ENCODE measurements around the gene ZPBP2.

Gene ZPBP2

DNA sequence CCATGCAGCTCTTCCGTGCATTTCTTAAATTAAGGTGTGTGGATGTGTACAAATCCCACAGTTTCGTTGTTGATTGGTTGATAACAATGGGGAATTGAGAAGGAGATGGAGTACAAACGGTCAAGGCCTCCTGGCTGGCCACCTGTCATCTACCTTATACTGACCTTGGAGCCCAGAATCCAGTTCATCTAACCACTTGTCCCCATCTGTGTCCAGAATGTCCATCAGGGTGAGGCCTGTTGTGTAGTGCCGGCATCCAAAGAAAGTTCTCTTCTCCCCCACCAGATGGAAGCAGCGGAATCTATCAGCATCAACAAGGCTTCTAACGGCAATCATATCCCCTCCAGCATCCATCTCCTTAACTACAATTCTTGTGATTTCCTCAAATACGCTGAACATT is 48.9 kb downstream of the ZPBP2 start:
- DNase-seq = no peak

GRCh38 chr17:39919087-39919683 is 51.2 kb downstream of the ZPBP2 start:
- no peak for DNase-seq

GRCh38 chr17:39920218-39921210 is 52.5 kb downstream of the ZPBP2 start:
- peak; percentile 34 for DNase-seq

DNA sequence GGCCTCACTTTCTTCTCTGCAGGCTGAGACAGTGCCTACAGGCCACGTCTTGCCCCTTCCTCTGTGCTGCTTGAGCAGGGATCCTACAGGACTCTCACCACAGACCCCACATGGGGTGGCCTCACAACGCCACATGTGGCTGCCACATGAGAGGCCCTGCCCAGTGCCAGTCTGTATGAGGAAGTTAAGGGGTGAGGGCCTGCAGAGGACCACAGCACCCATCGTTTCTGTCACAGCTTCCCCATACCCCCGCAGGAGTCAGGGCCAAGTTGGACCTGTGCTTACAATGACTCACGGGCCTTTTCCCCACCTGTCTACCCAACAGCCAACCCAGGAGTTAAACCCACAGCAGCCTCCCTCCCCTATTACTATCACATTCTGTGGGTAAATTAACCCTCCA is 53.3 kb downstream of the ZPBP2 start:
- no peak for DNase-seq

- no peak for DNase-seq
Observed at GRCh38 chr17:39922006-39922405, 54.0 kb downstream of the ZPBP2 start.

DNA sequence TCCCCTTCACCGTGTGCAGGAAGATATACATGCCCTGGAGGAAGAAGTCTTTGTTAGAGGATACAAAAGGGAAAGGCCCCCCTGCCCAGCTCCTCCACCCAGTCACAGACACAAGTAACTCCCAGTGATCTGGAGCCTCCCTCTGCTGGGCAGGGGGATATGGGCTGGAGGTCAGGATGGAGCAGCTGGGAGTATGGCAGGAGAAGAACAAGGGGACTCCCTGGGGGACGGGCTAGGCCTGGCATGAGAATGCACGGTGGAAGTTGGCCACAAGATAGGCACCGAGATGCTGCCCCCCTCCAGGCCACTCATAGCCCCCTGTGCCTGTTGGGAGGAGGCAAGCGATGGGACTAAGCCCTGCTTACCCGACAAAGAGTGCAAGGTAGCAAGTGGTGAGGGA is 55.2 kb downstream of the ZPBP2 start:
- no peak for DNase-seq

DNA sequence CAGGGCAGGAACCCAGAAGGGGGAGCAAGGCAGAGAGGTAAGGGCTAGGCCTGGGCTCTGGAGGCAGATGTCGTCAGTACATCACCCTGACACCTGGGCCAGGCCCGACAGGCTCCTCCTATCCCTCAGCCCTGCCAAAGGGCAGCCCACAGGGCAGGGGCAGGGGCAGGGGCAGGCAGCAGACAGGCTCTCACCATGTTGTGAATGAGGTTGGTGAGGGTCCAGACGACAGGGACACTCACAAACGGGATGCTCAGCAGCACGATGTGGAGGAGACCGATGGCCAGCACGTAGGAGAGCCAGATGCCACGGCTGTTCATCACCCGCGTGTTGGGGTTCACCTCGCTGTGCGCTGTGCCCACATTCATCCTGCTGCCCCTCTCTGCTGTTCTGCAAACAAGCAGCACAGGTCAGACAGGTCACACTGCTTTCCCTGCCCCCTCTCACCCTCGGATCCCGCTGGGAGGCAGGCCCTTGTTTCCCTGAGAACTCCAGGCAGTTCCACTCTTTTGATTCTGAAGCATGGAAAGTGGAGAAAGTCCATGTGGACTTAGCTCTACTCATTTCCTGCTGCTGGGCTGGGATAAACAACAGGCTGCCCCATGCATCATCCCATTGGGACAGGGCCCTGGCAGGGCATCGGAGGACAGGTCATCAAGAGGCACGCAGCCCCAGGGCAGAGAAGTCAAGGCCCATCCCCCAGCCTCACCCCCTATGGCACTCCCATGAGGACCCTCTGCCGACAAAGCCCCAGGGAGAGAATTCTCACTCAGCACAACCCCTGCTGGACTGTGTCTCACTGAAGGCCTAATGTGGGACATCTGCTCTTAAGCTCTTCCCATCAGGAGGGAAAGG is 56.1 kb downstream of the ZPBP2 start:
- no peak for DNase-seq

- no peak for DNase-seq
Observed at GRCh38 chr17:39924691-39925055, 56.7 kb downstream of the ZPBP2 start.

GRCh38 chr17:39925282-39926134 is 57.5 kb downstream of the ZPBP2 start:
- no peak for DNase-seq

GRCh38 chr17:39926135-39926587 is 58.2 kb downstream of the ZPBP2 start:
- no peak for DNase-seq

DNA sequence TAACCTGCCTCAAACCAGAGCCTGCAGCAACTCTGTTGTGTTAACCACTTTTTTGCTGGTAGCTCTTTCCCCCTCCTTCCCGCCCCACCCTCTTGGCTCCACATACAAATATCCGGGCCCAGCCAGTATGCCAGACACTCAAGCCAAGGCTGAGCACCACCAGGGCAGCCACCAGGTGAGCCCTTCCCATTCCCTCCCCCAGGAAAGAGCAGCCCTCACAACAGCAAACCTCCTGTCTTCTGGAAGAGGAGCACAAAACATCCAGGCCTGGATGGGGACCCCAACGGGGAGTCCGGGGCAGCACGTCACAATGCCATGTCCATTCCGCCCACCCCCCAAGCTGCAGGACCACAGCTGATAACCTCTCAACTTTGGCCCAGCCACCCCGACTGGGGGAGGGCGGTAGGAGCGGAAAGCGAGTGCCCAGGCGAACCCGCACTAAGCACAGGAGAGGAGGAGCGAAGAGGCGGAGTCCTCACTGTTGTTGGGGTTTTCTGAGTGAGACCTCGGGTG is 58.6 kb downstream of the ZPBP2 start:
- DNase-seq = peak; percentile 38

Data from effector CD8-positive, alpha-beta T cell (primary cell).